Nephron (organoid): ENCODE measurements around the gene RB1.
A peak's percentile ranks its signal among the peaks of the same experiment; 100 is the strongest.

Experiments
- H3K27ac Mint-ChIP-seq, 3 experiments: 2 replicates each; pipeline ENCODE4 v1.8.0; 2020; ENCODE audit warnings: mixed read lengths in 3 of 3, mild to moderate bottlenecking in 2 of 3, moderate library complexity in 1 of 3
- H3K27me3 Mint-ChIP-seq: 2 replicates; pipeline ENCODE4 v1.8.0; 2021; ENCODE audit warnings: low read depth, mild to moderate bottlenecking, moderate library complexity, mixed read lengths
- H3K36me3 Mint-ChIP-seq: 2 replicates; pipeline ENCODE4 v1.8.0; 2020; ENCODE audit warnings: low read depth, mixed read lengths
- H3K4me1 Mint-ChIP-seq: 2 replicates; pipeline ENCODE4 v1.8.0; 2020; ENCODE audit warnings: mixed read lengths
- H3K4me3 Mint-ChIP-seq, 3 experiments: 2 replicates each; pipeline ENCODE4 v1.8.0; 2020; ENCODE audit warnings: mild to moderate bottlenecking in 3 of 3, mixed read lengths in 3 of 3, moderate library complexity in 2 of 3
- H3K9me3 Mint-ChIP-seq: 2 replicates; pipeline ENCODE4 v1.8.0; 2020; ENCODE audit warnings: mixed read lengths
- CTCF ChIP-seq, 3 experiments: fragments of 200-600 bp; sonication (generic); IDR thresholded peaks; one replicate each; pipeline ENCODE4 v1.5.0; 2021; ENCODE audit warnings: antibody characterized with exemption in 3 of 3; ENCODE audit not compliant: unreplicated experiment in 3 of 3

The RB1 gene

GRCh38 chr13:48506092-48506701 is 202.6 kb downstream of the RB1 start:
- TF ChIP-seq CTCF (IDR thresholded peaks at IDR 0.05; ENCODE audit: unreplicated experiment in 3 of 3): no peak
- H3K9me3 Mint-ChIP-seq: no peaks in the 10 kb centered on the region
- H3K36me3 Mint-ChIP-seq: peaks cover 57% of the 10 kb centered on the region
- H3K4me1 Mint-ChIP-seq: no peaks in the 10 kb centered on the region
- H3K27me3 Mint-ChIP-seq: no peaks in the 10 kb centered on the region
- peak overlapping the region in 1 of 3 experiments; percentile 2 for H3K27ac Mint-ChIP-seq
- no peak overlapping the region for H3K4me3 Mint-ChIP-seq

- peaks cover 58% of the 10 kb centered on the region for H3K36me3 Mint-ChIP-seq
- H3K4me1 Mint-ChIP-seq: peaks cover 7% of the 10 kb centered on the region
- no peaks in the 10 kb centered on the region for H3K9me3 Mint-ChIP-seq
- no peak overlapping the region for H3K27ac Mint-ChIP-seq
- no peaks in the 10 kb centered on the region for H3K27me3 Mint-ChIP-seq
- no peak overlapping the region for H3K4me3 Mint-ChIP-seq
- TF ChIP-seq CTCF (IDR thresholded peaks at IDR 0.05; ENCODE audit: unreplicated experiment in 3 of 3): no peak
Measured at GRCh38 chr13:48507021-48507420, 203.5 kb downstream of the RB1 start.

GRCh38 chr13:48508011-48508410 is 204.5 kb downstream of the RB1 start:
- no peaks in the 10 kb centered on the region for H3K9me3 Mint-ChIP-seq
- peaks cover 59% of the 10 kb centered on the region for H3K36me3 Mint-ChIP-seq
- no peak for TF ChIP-seq CTCF (IDR thresholded peaks at IDR 0.05; ENCODE audit: unreplicated experiment in 3 of 3)
- H3K27ac Mint-ChIP-seq: no peak overlapping the region
- H3K4me1 Mint-ChIP-seq: peaks cover 8% of the 10 kb centered on the region
- no peaks in the 10 kb centered on the region for H3K27me3 Mint-ChIP-seq
- H3K4me3 Mint-ChIP-seq: no peak overlapping the region

GRCh38 chr13:48510698-48511097 is 207.1 kb downstream of the RB1 start:
- Mint-ChIP-seq H3K27me3 (no peaks in the 10 kb centered on the region), H3K4me3 (no peak overlapping the region), H3K27ac (no peak overlapping the region), H3K9me3 (no peaks in the 10 kb centered on the region), H3K36me3 (peaks cover 59% of the 10 kb centered on the region), H3K4me1 (peaks cover 8% of the 10 kb centered on the region)
- no peak for TF ChIP-seq CTCF (IDR thresholded peaks at IDR 0.05; ENCODE audit: unreplicated experiment in 3 of 3)

- peak overlapping the region in 1 of 3 experiments; percentile 34 for H3K27ac Mint-ChIP-seq
- no peaks in the 10 kb centered on the region for H3K27me3 Mint-ChIP-seq
- peaks cover 54% of the 10 kb centered on the region for H3K36me3 Mint-ChIP-seq
- peaks cover 8% of the 10 kb centered on the region for H3K4me1 Mint-ChIP-seq
- H3K4me3 Mint-ChIP-seq: no peak overlapping the region
- H3K9me3 Mint-ChIP-seq: no peaks in the 10 kb centered on the region
- TF ChIP-seq CTCF (IDR thresholded peaks at IDR 0.05; ENCODE audit: unreplicated experiment in 3 of 3): no peak
Measured at GRCh38 chr13:48511621-48512230, 208.2 kb downstream of the RB1 start.

GRCh38 chr13:48514793-48515192 is 211.2 kb downstream of the RB1 start:
- Mint-ChIP-seq H3K36me3 (peaks cover 51% of the 10 kb centered on the region), H3K9me3 (no peaks in the 10 kb centered on the region), H3K4me1 (peaks cover 8% of the 10 kb centered on the region), H3K27me3 (no peaks in the 10 kb centered on the region), H3K27ac (no peak overlapping the region), H3K4me3 (no peak overlapping the region)
- TF ChIP-seq CTCF (IDR thresholded peaks at IDR 0.05; ENCODE audit: unreplicated experiment in 3 of 3): no peak
